Globus pallidus (tissue), 1 donor: ENCODE data around the gene TCF25.
"Not testable (repeated sequence)": the region's sequence is repeated elsewhere in the genome, so short reads cannot be mapped to it uniquely, and the experiment has no call there.

Experiments
- DNase-seq: peaks from one replicate; pipeline ENCODE4 v3.0.0-alpha.2; 2015; ENCODE audit warnings: low spot score

Gene TCF25

GRCh38 chr16:89873109-89873971, at the start of gene TCF25:
Gene TCF25 (plus strand): TSS chr16:89873592. CDS start chr16:89873668, 76 bp downstream.
- peak; percentile 82 for DNase-seq

- not testable (repeated sequence) for DNase-seq
Observed at GRCh38 chr16:89823824-89824148, 49.6 kb upstream of the TCF25 start.

GRCh38 chr16:89826531-89827382, 46.6 kb upstream of the TCF25 start:
- DNase-seq = no peak

GRCh38 chr16:89827383-89828198, 45.8 kb upstream of the TCF25 start:
- peak; percentile 8 for DNase-seq

- DNase-seq = peak; percentile 44
Observed at GRCh38 chr16:89828199-89828869, 45.1 kb upstream of the TCF25 start, which contains the start of gene SPIRE2. Gene SPIRE2 (plus strand): TSS chr16:89828475. CDS start chr16:89828551, 76 bp downstream.

- DNase-seq = peak; percentile 3
Observed at GRCh38 chr16:89828870-89829629, 44.3 kb upstream of the TCF25 start.

- DNase-seq = no peak
Observed at GRCh38 chr16:89829630-89830437, 43.6 kb upstream of the TCF25 start.

- no peak for DNase-seq
Observed at GRCh38 chr16:89831810-89832328, 41.5 kb upstream of the TCF25 start.

- DNase-seq = not testable (repeated sequence)
Observed at GRCh38 chr16:89833664-89834363, 39.6 kb upstream of the TCF25 start.

- not testable (repeated sequence) for DNase-seq
Observed at GRCh38 chr16:89834813-89835363, 38.5 kb upstream of the TCF25 start.

- DNase-seq = not testable (repeated sequence)
Observed at GRCh38 chr16:89836484-89836883, 36.9 kb upstream of the TCF25 start.

- DNase-seq = no peak
Observed at GRCh38 chr16:89837014-89837546, 36.3 kb upstream of the TCF25 start.

GRCh38 chr16:89841275-89841674, 32.1 kb upstream of the TCF25 start:
- no peak for DNase-seq

GRCh38 chr16:89842471-89843408, 30.7 kb upstream of the TCF25 start:
- no peak for DNase-seq

- no peak for DNase-seq
Observed at GRCh38 chr16:89843409-89844350, 29.7 kb upstream of the TCF25 start.

- no peak for DNase-seq
Observed at GRCh38 chr16:89844739-89845339, 28.6 kb upstream of the TCF25 start.
